ENCODE data around the gene ZNF48. TPM values are rescaled to one million over a fixed set of nuclear protein-coding genes. Genes with fewer than 3 reads are reported as not detected.
A peak's percentile ranks its signal among the peaks of the same experiment; 100 is the strongest.

The ZNF48 gene
- total RNA-seq, 1 experiment from 2014 or later, result 9.6 TPM

DNA sequence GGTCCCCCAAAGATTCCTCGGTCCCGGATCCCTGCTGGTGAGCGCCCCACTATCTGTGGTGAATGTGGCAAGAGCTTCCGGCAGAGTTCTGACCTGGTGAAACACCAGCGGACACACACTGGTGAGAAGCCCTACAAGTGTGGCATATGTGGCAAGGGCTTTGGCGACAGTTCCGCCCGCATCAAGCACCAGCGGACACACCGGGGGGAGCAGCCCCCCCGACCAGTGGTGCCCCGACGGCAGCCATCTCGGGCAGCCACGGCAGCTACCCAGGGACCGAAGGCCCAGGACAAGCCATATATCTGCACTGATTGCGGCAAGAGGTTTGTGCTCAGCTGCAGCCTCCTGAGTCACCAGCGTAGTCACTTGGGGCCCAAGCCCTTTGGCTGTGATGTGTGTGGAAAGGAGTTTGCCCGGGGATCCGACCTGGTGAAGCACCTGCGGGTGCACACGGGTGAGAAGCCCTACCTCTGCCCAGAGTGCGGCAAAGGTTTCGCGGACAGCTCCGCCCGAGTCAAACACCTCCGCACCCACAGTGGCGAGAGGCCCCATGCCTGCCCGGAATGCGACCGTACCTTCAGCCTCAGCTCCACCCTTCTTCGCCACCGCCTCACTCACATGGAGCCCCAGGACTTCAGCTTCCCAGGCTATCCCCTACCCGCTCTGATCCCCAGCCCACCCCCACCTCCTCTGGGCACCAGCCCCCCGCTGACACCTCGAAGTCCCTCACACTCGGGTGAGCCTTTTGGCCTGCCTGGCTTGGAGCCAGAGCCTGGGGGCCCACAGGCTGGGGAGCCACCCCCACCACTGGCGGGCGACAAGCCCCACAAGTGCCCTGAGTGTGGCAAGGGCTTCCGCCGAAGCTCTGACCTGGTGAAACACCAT, 2.8 kb downstream of the ZNF48 start:
- H3K9me3 ChIP-seq (replicated peaks), result no peaks in the 10 kb centered on the region
- H3K27me3 ChIP-seq (replicated peaks), result no peaks in the 10 kb centered on the region
- H3K4me3 ChIP-seq, result no peak overlapping the region
- no peak for DNase-seq (ENCODE audit: low read depth in 1 of 2, low spot score in 2 of 2)
- no peak overlapping the region for H3K27ac ChIP-seq
- H3K4me1 ChIP-seq (replicated peaks), result peaks cover 36% of the 10 kb centered on the region
- peaks cover 25% of the 10 kb centered on the region for H3K36me3 ChIP-seq

DNA sequence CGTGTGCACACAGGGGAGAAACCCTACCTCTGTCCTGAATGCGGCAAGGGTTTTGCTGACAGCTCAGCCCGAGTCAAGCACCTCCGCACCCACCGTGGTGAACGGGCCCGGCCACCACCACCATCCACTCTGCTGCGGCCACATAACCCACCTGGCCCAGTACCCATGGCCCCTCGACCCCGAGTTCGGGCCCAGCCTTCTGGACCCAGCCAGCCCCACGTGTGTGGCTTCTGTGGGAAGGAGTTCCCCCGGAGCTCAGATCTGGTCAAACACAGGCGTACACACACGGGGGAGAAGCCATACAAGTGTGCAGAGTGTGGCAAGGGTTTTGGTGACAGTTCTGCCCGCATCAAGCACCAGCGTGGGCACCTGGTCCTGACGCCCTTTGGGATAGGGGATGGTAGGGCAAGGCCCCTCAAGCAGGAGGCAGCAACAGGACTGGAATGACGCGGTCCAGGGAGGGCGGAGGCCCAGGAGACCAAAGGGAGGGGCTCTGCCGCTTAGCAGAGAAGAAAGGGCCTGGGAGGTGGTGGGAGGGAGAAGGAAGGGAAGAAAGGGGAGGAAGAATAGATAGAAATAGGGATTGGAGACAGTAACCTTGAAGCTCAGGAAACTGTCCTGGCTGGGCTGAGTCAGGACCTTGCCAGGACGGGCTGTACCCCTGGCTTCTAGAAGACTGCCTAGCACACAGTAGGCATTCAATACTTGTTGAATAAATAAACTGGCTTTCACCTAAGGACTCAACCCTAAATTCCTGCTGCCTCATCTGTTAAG, 3.6 kb downstream of the ZNF48 start:
- Histone ChIP-seq H3K36me3 (peaks cover 25% of the 10 kb centered on the region), H3K4me1 (replicated peaks) (peaks cover 36% of the 10 kb centered on the region), H3K27me3 (replicated peaks) (no peaks in the 10 kb centered on the region), H3K27ac (no peak overlapping the region), H3K4me3 (no peak overlapping the region), H3K9me3 (replicated peaks) (no peaks in the 10 kb centered on the region)
- no peak for DNase-seq (ENCODE audit: low read depth in 1 of 2, low spot score in 2 of 2)

DNA sequence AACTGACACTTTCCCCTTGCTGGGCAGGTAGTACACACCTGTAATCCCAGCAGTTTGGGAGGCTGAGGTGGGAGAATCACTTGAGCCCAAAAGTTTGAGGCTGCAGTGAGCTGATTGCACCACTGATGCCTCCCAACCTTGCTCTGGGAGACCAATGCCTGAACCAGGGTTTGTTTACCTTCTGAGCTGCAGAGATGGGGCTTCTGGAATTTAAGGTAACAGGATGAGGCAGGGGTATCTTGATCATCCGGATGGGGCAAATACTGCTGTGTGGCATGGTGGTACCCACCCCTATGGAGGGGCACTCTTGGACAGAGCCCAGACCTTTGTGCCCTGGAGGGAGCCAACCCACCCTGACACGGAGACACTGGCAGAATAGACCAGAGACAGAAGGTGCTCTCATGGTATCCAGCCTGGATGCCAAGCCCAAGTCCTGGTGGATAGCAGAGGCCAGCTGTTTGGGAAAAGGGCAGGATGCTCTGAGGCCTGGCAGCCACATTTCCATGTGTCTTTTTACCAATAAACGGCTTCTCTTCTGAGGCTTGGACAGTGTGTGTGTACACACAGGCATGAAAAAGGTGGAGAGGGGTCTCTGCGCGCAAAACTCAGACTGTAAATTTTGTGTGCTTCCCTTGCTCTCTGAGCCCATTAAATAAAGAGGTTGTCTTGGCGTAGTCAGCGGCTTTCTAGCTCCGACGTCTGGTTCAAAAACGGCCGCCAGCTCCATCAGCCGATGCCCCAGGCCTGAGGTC, 4.4 kb downstream of the ZNF48 start:
- no peaks in the 10 kb centered on the region for H3K27me3 ChIP-seq (replicated peaks)
- H3K36me3 ChIP-seq, result peaks cover 25% of the 10 kb centered on the region
- H3K4me3 ChIP-seq, result peak overlapping the region; percentile 44
- H3K9me3 ChIP-seq (replicated peaks), result no peaks in the 10 kb centered on the region
- DNase-seq (ENCODE audit: low read depth in 1 of 2, low spot score in 2 of 2), result no peak
- peaks cover 29% of the 10 kb centered on the region for H3K4me1 ChIP-seq (replicated peaks)
- H3K27ac ChIP-seq, result peak overlapping the region; percentile 84

DNA sequence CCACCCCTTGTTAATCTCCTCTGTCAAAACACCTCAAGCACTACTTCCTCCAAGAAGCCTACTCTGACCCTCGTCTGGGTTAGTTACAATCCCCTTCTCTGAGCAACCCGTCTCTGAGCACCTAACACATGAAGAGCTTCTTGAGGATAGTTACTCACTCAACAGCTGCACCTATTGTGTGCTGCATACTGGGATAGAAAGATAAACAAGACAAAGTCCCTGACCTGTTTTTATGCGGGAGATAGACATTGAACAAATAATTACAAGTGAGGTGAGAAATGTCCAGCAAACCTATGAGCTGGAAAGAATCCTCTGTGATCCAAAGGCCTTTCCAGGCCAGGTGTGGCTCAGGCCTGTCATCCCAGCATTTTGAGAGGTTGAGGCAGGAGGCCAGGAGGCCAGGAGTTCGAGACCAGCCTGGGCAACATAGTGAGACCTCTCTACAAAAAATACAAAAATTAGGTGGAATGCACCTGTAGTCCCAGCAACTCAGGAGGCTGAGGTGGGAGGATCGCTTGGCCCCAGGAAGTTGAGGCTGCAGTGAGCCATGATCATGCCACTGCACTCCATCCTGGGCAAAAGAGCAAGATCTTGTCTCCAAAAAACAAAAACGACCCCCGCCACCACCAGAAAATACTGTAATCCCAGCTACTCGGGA, 6.7 kb downstream of the ZNF48 start:
- H3K4me1 ChIP-seq (replicated peaks), result peaks cover 24% of the 10 kb centered on the region
- no peak overlapping the region for H3K4me3 ChIP-seq
- no peak for DNase-seq (ENCODE audit: low read depth in 1 of 2, low spot score in 2 of 2)
- H3K27ac ChIP-seq, result no peak overlapping the region
- H3K9me3 ChIP-seq (replicated peaks), result no peaks in the 10 kb centered on the region
- H3K36me3 ChIP-seq, result peaks cover 19% of the 10 kb centered on the region
- no peaks in the 10 kb centered on the region for H3K27me3 ChIP-seq (replicated peaks)

DNA sequence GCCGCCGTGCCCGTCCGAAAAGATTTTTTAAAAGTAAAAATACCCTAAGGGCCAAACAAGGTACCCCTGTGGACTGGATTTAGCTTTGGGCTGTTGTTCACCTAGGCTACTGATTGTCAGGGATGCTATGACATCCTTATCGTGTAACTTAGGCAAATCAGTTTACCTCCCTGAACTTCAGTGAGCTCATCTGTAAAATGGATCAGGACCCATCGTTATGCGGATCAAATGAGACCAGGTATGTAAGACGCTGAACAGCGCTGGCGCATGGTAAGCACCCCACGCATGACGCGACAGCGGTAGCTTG, 11.5 kb downstream of the ZNF48 start:
- Histone ChIP-seq H3K4me3 (peak overlapping the region; percentile 72), H3K36me3 (peaks cover 20% of the 10 kb centered on the region), H3K9me3 (replicated peaks) (no peaks in the 10 kb centered on the region), H3K27ac (no peak overlapping the region; the same call in 1 of the 2 replicates), H3K27me3 (replicated peaks) (no peaks in the 10 kb centered on the region), H3K4me1 (replicated peaks) (peaks cover 19% of the 10 kb centered on the region)
- no peak for DNase-seq (ENCODE audit: low read depth in 1 of 2, low spot score in 2 of 2)

DNA sequence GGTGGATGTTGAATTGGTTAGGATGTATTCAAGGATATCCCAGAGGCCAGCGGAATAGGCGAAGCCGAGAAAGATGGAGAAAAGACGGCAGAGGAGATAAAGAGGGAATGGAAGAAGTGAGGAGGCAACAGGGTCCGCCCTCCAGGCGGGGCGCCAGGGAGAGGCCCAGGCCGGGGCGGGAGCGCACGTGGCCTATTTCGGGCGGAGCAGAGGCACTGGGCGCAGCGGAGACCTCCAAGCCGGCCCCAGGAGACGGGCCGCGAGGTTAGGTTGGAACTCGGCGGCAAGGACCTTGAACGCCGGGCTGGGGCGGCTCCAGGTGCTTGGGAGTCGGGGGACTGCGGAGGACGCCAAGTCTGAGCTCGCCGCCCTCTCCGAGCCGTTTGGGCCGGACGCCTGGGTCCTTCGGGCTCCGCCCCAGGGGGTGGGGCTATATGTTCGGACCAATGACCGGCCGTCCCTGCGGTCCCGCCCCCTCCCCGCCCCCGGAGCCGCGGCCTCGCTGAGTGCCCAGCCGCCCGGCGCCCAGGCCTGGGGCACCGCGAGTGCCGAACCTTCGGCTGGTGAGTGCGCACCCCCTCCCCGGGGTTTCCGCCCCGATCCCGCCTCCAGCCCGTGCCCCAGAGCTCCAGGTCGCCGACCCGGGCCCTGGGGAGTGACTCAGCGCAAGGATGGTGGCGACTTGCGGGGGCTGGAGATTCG, 12.0 kb downstream of the ZNF48 start, which contains the start of gene ZNF771:
ZNF771 (plus strand) TSS at position 505 of the 702 bp plus-strand sequence. CDS start 448 bp downstream, outside the sequence.
- peak; percentile 93 to 96 for DNase-seq (ENCODE audit: low read depth in 1 of 2, low spot score in 2 of 2)
- peak within 1 kb of the TSS; percentile 67 for H3K27ac ChIP-seq
- H3K4me3 ChIP-seq, result peak within 1 kb of the TSS; percentile 72
- peaks cover 19% of the 10 kb centered on the region for H3K4me1 ChIP-seq (replicated peaks)
- peaks cover 25% of the 10 kb centered on the region for H3K36me3 ChIP-seq
- no peaks in the 10 kb centered on the region for H3K9me3 ChIP-seq (replicated peaks)
- H3K27me3 ChIP-seq (replicated peaks), result no peaks in the 10 kb centered on the region

DNA sequence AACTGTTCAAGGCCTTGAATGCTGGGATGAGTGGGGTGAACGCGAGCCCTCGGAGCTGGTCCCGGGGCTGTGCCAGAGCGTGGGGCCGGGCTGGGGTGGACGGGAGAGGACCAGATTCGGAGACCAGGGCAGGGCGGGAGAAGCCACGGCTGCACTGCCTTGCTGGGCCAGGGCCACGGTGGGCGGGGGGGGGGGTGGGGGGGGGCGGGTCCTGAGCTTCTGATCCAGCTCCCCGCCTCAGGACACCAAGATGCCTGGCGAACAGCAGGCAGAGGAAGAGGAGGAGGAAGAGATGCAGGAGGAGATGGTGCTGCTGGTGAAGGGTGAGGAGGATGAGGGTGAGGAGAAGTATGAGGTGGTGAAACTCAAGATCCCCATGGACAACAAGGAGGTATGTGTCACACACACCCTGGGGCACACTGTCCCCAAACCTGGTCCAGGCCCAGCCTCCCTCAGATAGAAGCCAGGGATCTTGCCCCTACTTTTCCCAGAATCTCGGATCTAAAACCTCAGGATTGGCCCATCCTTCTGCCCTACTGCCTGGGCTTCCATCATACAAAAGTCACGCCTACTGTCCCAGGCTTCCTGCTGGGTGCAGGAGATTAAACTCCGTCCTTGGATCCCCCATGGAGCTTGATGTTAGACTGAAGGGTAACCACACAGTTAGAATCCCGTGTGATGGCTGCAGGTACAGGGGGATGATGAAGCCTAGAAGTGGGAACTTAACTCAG, 12.7 kb downstream of the ZNF48 start:
- H3K4me1 ChIP-seq (replicated peaks), result peaks cover 19% of the 10 kb centered on the region
- H3K9me3 ChIP-seq (replicated peaks), result no peaks in the 10 kb centered on the region
- peak overlapping the region; percentile 72 for H3K4me3 ChIP-seq
- no peaks in the 10 kb centered on the region for H3K27me3 ChIP-seq (replicated peaks)
- DNase-seq (ENCODE audit: low read depth in 1 of 2, low spot score in 2 of 2), result no peak
- peak overlapping the region; percentile 67 for H3K27ac ChIP-seq
- H3K36me3 ChIP-seq, result peaks cover 32% of the 10 kb centered on the region

DNA sequence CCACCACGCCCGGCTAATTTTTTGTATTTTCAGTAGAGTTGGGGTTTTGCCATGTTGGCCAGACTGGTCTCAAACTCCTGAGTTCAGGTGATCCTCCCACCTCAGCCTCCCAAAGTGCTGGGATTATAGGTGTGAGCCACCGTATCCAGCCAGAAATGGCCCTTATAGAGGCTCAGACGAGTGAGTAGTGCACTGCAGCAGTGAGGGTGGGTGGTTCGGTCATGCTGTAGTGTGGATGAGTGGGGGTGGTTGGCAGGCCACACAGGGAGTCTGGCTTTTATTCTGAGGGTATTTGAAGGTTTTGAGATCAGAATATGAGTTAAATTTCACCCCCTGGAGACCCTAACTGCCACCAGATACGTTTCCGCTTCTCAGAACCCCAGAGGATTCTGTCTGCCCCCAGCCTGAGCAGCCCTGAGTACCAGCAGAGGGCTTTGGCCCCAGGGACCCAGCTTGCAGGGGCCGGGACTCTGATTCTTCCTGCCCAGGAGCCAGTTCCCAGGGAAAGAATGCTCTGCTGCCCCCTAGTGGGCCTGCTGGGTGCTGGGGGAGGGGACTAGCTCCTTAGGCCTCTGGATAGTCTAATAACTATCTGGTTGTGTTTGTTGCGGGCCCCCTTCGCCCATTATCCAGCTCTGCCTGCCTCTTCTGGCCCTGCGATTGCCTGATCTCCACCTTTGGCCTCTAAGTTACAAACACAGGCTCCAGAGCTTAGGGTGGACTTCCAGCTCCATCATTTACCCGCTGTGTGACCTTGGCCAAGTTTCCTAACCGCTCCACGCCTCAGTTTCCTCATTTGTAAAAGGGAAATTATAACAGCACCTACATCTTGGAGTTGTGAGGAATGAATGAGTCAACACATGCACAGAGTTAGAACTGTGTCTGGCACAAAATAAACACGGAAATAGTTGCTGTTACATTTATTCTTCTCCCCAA, 14.2 kb downstream of the ZNF48 start:
- Histone ChIP-seq H3K9me3 (replicated peaks) (no peaks in the 10 kb centered on the region), H3K4me3 (no peak overlapping the region), H3K36me3 (peaks cover 47% of the 10 kb centered on the region), H3K27ac (no peak overlapping the region), H3K4me1 (replicated peaks) (peaks cover 19% of the 10 kb centered on the region), H3K27me3 (replicated peaks) (no peaks in the 10 kb centered on the region)
- DNase-seq (ENCODE audit: low read depth in 1 of 2, low spot score in 2 of 2), result peak; percentile 89 to 93

DNA sequence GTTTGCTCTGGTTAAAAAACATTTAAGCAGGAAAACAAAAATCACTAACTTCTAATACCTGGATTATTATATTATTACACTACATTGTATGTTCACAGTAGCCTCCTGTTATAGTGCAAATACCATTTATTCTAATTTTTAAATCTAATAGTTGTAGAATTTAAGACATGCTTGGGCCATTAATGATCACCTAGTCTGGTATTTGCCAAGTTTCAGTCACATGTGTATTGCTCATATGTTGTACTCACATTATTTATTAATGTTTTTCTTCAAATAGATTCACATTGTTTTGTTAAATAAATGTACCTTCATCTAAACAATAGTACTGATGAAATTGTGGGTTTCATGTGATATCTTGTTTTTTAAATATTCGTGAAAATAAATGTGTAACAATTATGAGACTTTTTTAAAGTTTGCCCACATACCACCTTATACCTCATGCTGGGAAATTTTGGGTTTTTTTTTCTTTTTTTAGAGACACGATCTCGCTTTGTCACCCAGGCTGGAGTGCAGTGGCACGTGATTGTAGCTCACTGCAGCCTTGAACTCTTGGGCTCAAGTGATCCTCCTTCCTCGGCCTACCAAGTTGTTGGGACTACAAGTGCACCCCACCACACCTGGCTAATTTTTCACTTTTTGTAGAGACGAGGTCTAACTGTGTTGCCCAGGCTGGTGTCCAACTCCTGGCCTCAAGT, 18.0 kb downstream of the ZNF48 start:
- no peak overlapping the region for H3K27ac ChIP-seq
- no peak overlapping the region for H3K4me3 ChIP-seq
- no peaks in the 10 kb centered on the region for H3K9me3 ChIP-seq (replicated peaks)
- DNase-seq (ENCODE audit: low read depth in 1 of 2, low spot score in 2 of 2), result no peak
- peaks cover 66% of the 10 kb centered on the region for H3K36me3 ChIP-seq
- no peaks in the 10 kb centered on the region for H3K27me3 ChIP-seq (replicated peaks)
- H3K4me1 ChIP-seq (replicated peaks), result peaks cover 9% of the 10 kb centered on the region

DNA sequence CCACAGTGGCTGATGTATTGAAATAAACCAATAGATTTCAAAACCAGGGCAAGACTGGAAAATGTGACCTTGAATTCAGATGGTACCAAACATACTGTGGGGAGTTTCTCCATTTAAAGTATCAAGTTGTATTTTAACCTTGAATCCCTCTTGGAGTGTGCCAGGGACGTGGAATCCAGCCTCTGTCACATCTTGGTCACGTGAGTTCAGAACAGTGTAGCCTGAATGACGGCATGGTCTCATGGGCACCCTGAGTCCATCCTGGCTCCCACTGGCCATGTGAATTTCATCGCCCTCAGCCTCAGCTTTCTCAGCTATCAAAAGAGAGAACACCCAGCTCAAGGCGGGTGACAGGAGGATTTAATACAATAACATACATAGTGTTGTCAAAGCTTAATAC, 18.9 kb downstream of the ZNF48 start:
- Histone ChIP-seq H3K27me3 (replicated peaks) (no peaks in the 10 kb centered on the region), H3K9me3 (replicated peaks) (no peaks in the 10 kb centered on the region), H3K27ac (no peak overlapping the region), H3K4me1 (replicated peaks) (peaks cover 2% of the 10 kb centered on the region), H3K36me3 (peaks cover 71% of the 10 kb centered on the region), H3K4me3 (no peak overlapping the region)
- DNase-seq (ENCODE audit: low read depth in 1 of 2, low spot score in 2 of 2), result no peak

DNA sequence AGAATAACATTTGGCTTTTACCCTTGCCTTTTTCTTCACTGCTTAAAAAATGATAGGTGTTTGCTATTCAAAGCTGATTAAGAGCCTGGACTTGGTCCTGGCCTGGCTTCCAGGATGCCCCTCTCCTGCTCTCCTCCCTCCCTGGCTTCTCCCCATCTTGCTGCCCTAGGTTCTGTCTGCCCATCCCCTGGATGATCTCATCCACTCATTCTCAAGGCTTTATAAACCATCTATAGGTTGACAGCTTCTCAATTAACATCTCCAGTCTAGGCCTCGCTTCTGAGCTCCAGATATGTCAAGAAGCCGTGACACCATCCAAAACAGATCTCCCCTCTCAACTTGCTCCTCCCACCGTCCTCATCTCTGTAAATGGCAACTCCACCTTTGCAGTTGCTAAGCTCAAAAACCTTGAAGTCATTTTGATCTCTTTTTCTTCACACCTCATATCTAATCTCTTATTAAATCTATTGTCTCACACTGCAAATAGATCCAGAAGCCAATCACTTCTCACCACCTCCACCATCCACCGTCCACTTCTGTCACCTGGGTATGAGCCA, 20.9 kb downstream of the ZNF48 start:
- no peak overlapping the region for H3K27ac ChIP-seq

More for the DNA sequence above, 20.9 kb downstream of the ZNF48 start:
- DNase-seq (ENCODE audit: low read depth in 1 of 2, low spot score in 2 of 2), result no peak
- Histone ChIP-seq H3K9me3 (replicated peaks) (no peaks in the 10 kb centered on the region), H3K4me3 (no peak overlapping the region), H3K27me3 (replicated peaks) (no peaks in the 10 kb centered on the region), H3K4me1 (replicated peaks) (no peaks in the 10 kb centered on the region), H3K36me3 (peaks cover 68% of the 10 kb centered on the region)
